SK-N-SH (cell line): Measurements from ENCODE around the gene KRTAP2-1. TPM values are rescaled to one million over a fixed set of nuclear protein-coding genes. Genes with fewer than 3 reads are reported as not detected.
"Not testable (repeated sequence)": the region's sequence is repeated elsewhere in the genome, so short reads cannot be mapped to it uniquely, and the experiment has no call there.

ENCODE experiments used
- CTCF ChIA-PET: fragments of 300-600, 350-600 bp; formaldehyde crosslinking; extraction: SDS; loops from one replicate; lab custom pipeline; 2021; lab: Yijun Ruan, JAX
- POLR2A ChIA-PET: fragments of 350-600 bp; sonication (Branson Sonifier 250); formaldehyde crosslinking; extraction: SDS; loops from one replicate; lab custom pipeline; 2020; ENCODE audit warnings: antibody characterized with exemption, inconsistent platforms; lab: Yijun Ruan, JAX
- DNase-seq: peaks from one replicate; pipeline ENCODE4 v3.0.0; 2012
- H2AFZ ChIP-seq: fragments of 200-600 bp; sonication (generic); 2 replicates; pipeline ENCODE4 v1.8.1; 2016; ENCODE audit warnings: antibody characterized with exemption, mild to moderate bottlenecking, low read depth
- H3F3A ChIP-seq: fragments of 200-600 bp; sonication (generic); replicated peaks from 2 replicates; pipeline ENCODE3; 2016; ENCODE audit warnings: antibody characterized with exemption, mild to moderate bottlenecking; ENCODE audit not compliant: insufficient read depth
- H3K27ac ChIP-seq, 2 experiments: fragments of 200-500 bp in 1 of 2; fragments of 200-600 bp in 1 of 2; sonication (Bioruptor generic) in 1 of 2; sonication (generic), shearing (Covaris generic) in 1 of 2; 2 replicates each; pipeline versions ENCODE4 v1.5.1 to v1.6.1; 2014 to 2016; ENCODE audit warnings: low read depth in 2 of 2, inconsistent platforms in 1 of 2, low read length in 1 of 2, mild to moderate bottlenecking in 1 of 2, mixed read lengths in 1 of 2
- H3K27me3 ChIP-seq: fragments of 200-600 bp; sonication (generic), shearing (Covaris generic); 2 replicates; pipeline ENCODE4 v1.6.1; 2016; ENCODE audit warnings: mixed run types; ENCODE audit not compliant: insufficient read depth
- H3K36me3 ChIP-seq, 2 experiments: fragments of 200-500 bp in 1 of 2; fragments of 200-600 bp in 1 of 2; sonication (Bioruptor generic) in 1 of 2; sonication (generic) in 1 of 2; replicated peaks in 1 of 2; 2 replicates each; pipeline versions ENCODE3 to v1.5.1; 2014 to 2016; ENCODE audit warnings: low read length in 1 of 2, mild to moderate bottlenecking in 1 of 2; ENCODE audit not compliant: insufficient read depth in 2 of 2, control insufficient read depth in 1 of 2
- H3K4me1 ChIP-seq, 2 experiments: fragments of 200-500 bp in 1 of 2; fragments of 200-600 bp in 1 of 2; sonication (Bioruptor generic) in 1 of 2; sonication (generic), shearing (Covaris generic) in 1 of 2; 2 replicates each; pipeline versions ENCODE4 v1.5.1 to v1.6.1; 2014 to 2016; ENCODE audit warnings: low read depth in 1 of 2, low read length in 1 of 2, mixed run types in 1 of 2; ENCODE audit not compliant: insufficient read depth in 2 of 2, control insufficient read depth in 1 of 2
- H3K4me2 ChIP-seq: fragments of 200-600 bp; sonication (generic), shearing (Covaris generic); 2 replicates; pipeline ENCODE4 v1.6.1; 2017; ENCODE audit warnings: mixed run types
- H3K4me3 ChIP-seq, 2 experiments: fragments of 200-500 bp in 1 of 2; fragments of 200-600 bp in 1 of 2; sonication (Bioruptor generic) in 1 of 2; sonication (generic), shearing (Covaris generic) in 1 of 2; 2 replicates each; pipeline versions ENCODE4 v1.5.1 to v1.8.1; 2014 to 2016; ENCODE audit warnings: low read depth in 2 of 2, inconsistent platforms in 1 of 2, low read length in 1 of 2, mild to moderate bottlenecking in 1 of 2, mixed read lengths in 1 of 2, moderate library complexity in 1 of 2
- H3K79me2 ChIP-seq: fragments of 200-600 bp; sonication (generic); 2 replicates; pipeline ENCODE4 v1.8.1; 2017; ENCODE audit warnings: mild to moderate bottlenecking; ENCODE audit not compliant: insufficient read depth
- H3K9ac ChIP-seq: fragments of 200-600 bp; sonication (generic); 2 replicates; pipeline ENCODE4 v1.6.1; 2017; ENCODE audit warnings: mixed run types
- H3K9me2 ChIP-seq: fragments of 200-600 bp; sonication (generic); 2 replicates; pipeline ENCODE4 v1.6.1; 2017; ENCODE audit warnings: mixed run types
- H3K9me3 ChIP-seq: fragments of 200-600 bp; sonication (generic); 2 replicates; pipeline ENCODE4 v1.6.1; 2017; ENCODE audit warnings: mixed run types, mild to moderate bottlenecking, moderate library complexity
- H4K20me1 ChIP-seq: fragments of 200-600 bp; sonication (generic); 2 replicates; pipeline ENCODE4 v1.6.1; 2017; ENCODE audit warnings: mild to moderate bottlenecking, mixed run types; ENCODE audit not compliant: insufficient read depth
- ELF1 ChIP-seq: IDR thresholded peaks from 2 replicates; pipeline ENCODE4 v1.4.0; 2012
- FOXJ3 ChIP-seq: sonication (generic); formaldehyde crosslinking; IDR thresholded peaks from 2 replicates; pipeline ENCODE4 v1.5.1; 2020; ENCODE audit warnings: mild to moderate bottlenecking, missing genetic modification reagents
- RCOR1 ChIP-seq: fragments of 150-350 bp; IDR thresholded peaks from 2 replicates; pipeline ENCODE4 v1.6.1; 2017; ENCODE audit warnings: antibody characterized with exemption, low read length
- SIN3A ChIP-seq: IDR thresholded peaks from 2 replicates; pipeline ENCODE4 v1.6.1; 2012; ENCODE audit warnings: low read depth, mild to moderate bottlenecking, low read length, moderate library complexity, borderline replicate concordance
- TAF1 ChIP-seq: IDR thresholded peaks from 2 replicates; pipeline ENCODE4 v1.6.1; 2012; ENCODE audit warnings: low read depth, mild to moderate bottlenecking, low read length, moderate library complexity, borderline replicate concordance
- WGBS: methylation state at CpG from one replicate; pipeline ENCODE4 v1.1.6; 2017; ENCODE audit warnings: low lambda C conversion rate; 5-methylcytosine and 5-hydroxymethylcytosine counted together
- polyA plus RNA-seq, 3 experiments: library from polyadenylated mRNA; depleted of rRNA; stranded (reverse); fragments of >200 nt; gene quantifications; 2 replicates each; pipeline ENCODE4 v1.2.3, GENCODE V29; 2012

Gene KRTAP2-1, protein sequence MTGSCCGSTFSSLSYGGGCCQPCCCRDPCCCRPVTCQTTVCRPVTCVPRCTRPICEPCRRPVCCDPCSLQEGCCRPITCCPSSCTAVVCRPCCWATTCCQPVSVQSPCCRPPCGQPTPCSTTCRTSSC
- not detected in 2 replicates for polyA plus RNA-seq (2012; rRNA removed)
- not detected in 2 replicates for polyA plus RNA-seq (2012; cell fraction: cytosol; rRNA removed)
- polyA plus RNA-seq (2012; cell fraction: nucleus; rRNA removed) = not detected in 2 replicates

DNA sequence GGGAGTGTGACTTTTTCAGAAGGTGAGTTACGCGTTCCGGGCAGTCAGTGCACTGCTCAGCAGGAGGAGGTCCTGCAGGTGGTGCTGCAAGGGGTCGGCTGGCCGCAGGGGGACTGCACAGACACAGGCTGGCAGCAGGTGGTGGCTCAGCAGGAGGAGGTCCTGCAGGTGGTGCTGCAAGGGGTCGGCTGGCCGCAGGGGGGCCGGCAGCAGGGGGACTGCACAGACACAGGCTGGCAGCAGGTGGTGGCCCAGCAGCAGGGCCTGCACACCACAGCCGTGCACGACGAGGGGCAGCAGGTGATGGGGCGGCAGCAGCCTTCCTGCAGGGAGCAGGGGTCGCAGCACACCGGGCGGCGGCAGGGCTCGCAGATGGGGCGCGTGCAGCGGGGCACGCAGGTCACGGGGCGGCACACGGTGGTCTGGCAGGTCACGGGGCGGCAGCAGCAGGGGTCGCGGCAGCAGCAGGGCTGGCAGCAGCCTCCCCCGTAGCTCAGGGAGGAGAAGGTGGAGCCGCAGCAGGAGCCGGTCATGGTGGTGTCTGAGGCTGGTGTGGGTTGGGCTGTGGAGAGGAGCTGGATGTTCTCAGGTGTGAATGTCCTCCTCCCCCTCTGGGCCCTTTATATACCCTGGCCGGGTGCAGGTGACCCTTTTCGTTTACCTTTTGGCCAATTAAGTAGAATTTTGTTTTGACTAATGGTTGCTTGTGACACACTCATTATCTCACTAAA, at the start of gene KRTAP2-1:
Gene KRTAP2-1 (minus strand): TSS at position 582 of the 731 bp plus-strand sequence. CDS start 49 bp downstream, at position 533.
- H3K9me3 ChIP-seq, H3K4me1 ChIP-seq, H4K20me1 ChIP-seq, CTCF ChIA-PET, H3F3A ChIP-seq, H3K79me2 ChIP-seq, H3K4me3 ChIP-seq, H3K27me3 ChIP-seq, DNase-seq, H3K36me3 ChIP-seq, H3K9ac ChIP-seq, H3K27ac ChIP-seq, H3K9me2 ChIP-seq: not testable (repeated sequence)
- WGBS = 28% methylated on average over 7 of the region's 33 CpGs
- POLR2A ChIA-PET = interaction anchor here (0.6 kb wide), 1 partner anchor 7 kb away, joined by 3 read pairs; no protein-coding TSS in a partner anchor
- Histone ChIP-seq H2AFZ (peak within 1 kb of the TSS; percentile 44; the same call in 1 of the 2 replicates), H3K4me2 (peak within 1 kb of the TSS; percentile 14; the same call in 1 of the 2 replicates)

DNA sequence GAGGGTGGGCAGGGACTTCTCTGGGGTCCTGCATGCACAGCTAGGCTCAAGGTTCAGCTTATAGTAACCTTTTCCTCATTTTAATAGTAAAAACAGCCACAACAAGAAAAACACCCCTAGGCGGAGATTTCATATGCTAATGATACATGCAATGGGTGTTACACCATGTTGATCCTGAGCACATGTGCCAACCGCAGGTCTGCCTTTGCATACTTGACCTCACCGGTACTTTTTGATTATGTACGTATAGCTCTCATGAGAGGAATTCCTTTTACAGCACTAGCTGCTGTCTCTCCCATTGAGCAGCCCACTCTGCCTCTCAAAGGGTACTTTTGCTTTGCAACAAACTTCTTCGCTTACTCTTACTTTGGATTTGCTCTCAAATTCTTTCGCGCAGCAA, 48.9 kb upstream of the KRTAP2-1 start:
- CTCF ChIA-PET = no interaction called here

DNA sequence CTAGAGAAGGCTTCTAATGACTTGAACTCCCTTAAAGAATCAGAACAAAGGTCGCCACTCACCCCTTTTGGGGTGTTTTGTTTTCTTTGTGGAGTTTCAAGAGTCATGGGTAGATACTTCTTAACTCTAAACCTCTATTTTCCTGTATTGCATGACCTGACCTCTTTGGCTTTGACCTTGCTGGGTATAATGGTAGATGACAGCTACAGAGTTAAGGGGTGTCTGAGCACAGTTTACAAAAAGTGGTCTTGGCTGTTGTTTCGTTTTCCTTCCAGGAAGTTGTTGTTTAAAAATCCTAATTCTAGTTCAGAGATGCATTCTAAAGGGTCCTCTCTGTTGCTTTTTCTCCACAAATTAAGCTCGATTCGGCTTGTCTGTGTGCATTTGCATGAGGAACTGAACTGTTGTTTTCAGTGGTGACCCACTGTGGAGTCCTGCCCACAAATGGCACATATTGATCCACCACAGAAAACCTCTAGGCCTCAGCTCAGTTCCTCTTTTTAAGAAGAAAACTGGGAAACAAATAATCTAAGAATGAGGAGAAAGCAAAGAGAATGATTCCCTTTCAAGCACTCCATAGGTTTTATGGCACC, 41.7 kb upstream of the KRTAP2-1 start:
- 9% methylated on average over 4 of the region's 4 CpGs for WGBS
- CTCF ChIA-PET, H2AFZ ChIP-seq, H3K4me2 ChIP-seq, H3K27ac ChIP-seq, H3K9ac ChIP-seq, H3F3A ChIP-seq, H3K4me1 ChIP-seq, POLR2A ChIA-PET, H3K4me3 ChIP-seq, H3K36me3 ChIP-seq, H3K27me3 ChIP-seq, H3K9me2 ChIP-seq, H4K20me1 ChIP-seq, DNase-seq, H3K79me2 ChIP-seq, H3K9me3 ChIP-seq: not testable (repeated sequence)

More for the DNA sequence above, 48.9 kb upstream of the KRTAP2-1 start:
- Histone ChIP-seq H3K9me3 (no peaks in the 10 kb centered on the region), H3K79me2 (no peaks in the 10 kb centered on the region), H3K27ac (no peak overlapping the region), H3K36me3 (no peaks in the 10 kb centered on the region), H4K20me1 (no peaks in the 10 kb centered on the region), H3K4me3 (no peak overlapping the region), H3K27me3 (no peaks in the 10 kb centered on the region), H3K4me1 (peaks cover 0 to 5% of the 10 kb centered on the region in 2 experiments; a peak in 1 of 4 replicates), H3K9me2 (no peaks in the 10 kb centered on the region), H3F3A (peaks cover 6% of the 10 kb centered on the region), H3K4me2 (no peak overlapping the region), H2AFZ (no peak overlapping the region), H3K9ac (no peak overlapping the region)
- TF ChIP-seq ELF1 = no peak
- no peak for TF ChIP-seq SIN3A
- TF ChIP-seq RCOR1 = no peak
- no peak for TF ChIP-seq FOXJ3
- TF ChIP-seq TAF1 = no peak
- 51% methylated on average over 7 of the region's 7 CpGs for WGBS
- DNase-seq = no peak
- POLR2A ChIA-PET = no interaction called here

DNA sequence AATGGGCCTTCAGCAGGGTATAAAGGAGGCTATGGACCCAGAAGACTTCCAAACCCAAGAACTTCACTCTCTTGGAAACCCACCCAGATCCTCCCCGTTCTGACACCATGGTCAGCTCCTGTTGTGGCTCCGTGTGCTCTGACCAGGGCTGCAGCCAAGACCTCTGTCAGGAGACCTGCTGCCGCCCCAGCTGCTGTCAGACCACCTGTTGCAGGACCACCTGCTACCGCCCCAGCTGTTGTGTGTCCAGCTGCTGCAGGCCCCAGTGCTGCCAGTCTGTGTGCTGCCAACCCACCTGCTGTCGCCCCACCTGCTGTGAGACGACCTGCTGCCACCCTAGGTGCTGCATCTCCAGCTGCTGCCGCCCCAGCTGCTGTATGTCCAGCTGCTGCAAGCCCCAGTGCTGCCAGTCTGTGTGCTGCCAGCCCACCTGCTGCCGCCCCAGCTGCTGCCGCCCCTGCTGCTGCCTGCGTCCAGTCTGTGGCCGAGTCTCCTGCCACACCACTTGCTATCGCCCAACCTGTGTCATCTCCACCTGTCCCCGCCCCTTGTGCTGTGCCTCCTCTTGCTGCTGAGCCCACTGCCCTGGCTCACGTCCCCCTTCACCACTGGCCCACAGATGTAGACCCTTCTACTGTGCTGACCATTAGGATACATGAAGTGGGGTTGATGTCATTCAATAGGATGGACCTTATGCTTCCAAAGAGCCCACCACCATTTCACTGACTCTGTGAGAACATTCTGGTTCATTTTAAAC, 37.2 kb upstream of the KRTAP2-1 start, which contains the start of gene KRTAP4-7:
Gene KRTAP4-7 (plus strand): TSS at position 51 of the 757 bp plus-strand sequence. CDS start 57 bp downstream, at position 108.
- H3K9me3 ChIP-seq, H3K27ac ChIP-seq, H2AFZ ChIP-seq, CTCF ChIA-PET, H3K9ac ChIP-seq, H3K4me1 ChIP-seq, H4K20me1 ChIP-seq, H3F3A ChIP-seq, POLR2A ChIA-PET, H3K4me2 ChIP-seq, H3K79me2 ChIP-seq, H3K27me3 ChIP-seq, DNase-seq, H3K36me3 ChIP-seq, H3K4me3 ChIP-seq, H3K9me2 ChIP-seq: not testable (repeated sequence)
- 32% methylated on average over 4 of the region's 14 CpGs for WGBS

DNA sequence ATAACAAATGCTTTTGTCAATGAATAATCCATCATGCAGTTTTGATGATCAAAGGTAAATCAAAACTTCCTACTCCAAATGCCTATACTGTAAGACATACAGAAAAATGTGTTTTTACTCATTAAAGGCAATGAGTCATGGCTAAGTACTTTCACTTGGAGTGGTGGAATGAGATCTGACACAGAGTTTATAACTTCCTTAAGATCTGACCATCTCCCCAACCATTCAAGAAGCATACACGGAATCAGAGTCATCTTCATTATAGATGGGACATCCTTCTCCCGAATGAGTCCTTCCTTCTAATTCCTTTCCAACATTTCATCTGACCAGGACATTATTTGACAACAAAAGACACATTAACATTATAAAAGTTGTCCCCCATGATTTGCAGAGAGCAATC, 36.3 kb upstream of the KRTAP2-1 start:
- H3K4me1 ChIP-seq, H3K4me2 ChIP-seq, H4K20me1 ChIP-seq, CTCF ChIA-PET, H3K9ac ChIP-seq, H3K36me3 ChIP-seq, DNase-seq, POLR2A ChIA-PET, H3K4me3 ChIP-seq, H3K9me3 ChIP-seq, H3K79me2 ChIP-seq, H3K9me2 ChIP-seq, H3K27ac ChIP-seq, H3F3A ChIP-seq, H3K27me3 ChIP-seq, H2AFZ ChIP-seq: not testable (repeated sequence)
- 0% methylated on average over 2 of the region's 2 CpGs for WGBS
